G401 (cell line): Measurements from ENCODE around the gene RPS26. TPM values are rescaled to one million over a fixed set of nuclear protein-coding genes. Genes with fewer than 3 reads are reported as not detected.
"Not testable (repeated sequence)": the region's sequence is repeated elsewhere in the genome, so short reads cannot be mapped to it uniquely, and the experiment has no call there.

ENCODE experiments used
- DNase-seq: peaks from one replicate; pipeline ENCODE4 v3.0.0-alpha.2; 2015; ENCODE audit warnings: low spot score
- in situ Hi-C: cut with HindIII; loops from 2 replicates; pipeline ENCODE4 v1.10.0; 2016; ENCODE audit warnings: low sequenced_read_pairs, mixed read lengths
- total RNA-seq: library from RNA; depleted of rRNA; stranded (reverse); fragments of >200 nt; shearing (Covaris generic); gene quantifications from 2 replicates; pipeline ENCODE4 v1.2.3, GENCODE V29; 2014

The RPS26 gene
- total RNA-seq, 1 experiment from 2014 or later = 1,383 TPM

DNA sequence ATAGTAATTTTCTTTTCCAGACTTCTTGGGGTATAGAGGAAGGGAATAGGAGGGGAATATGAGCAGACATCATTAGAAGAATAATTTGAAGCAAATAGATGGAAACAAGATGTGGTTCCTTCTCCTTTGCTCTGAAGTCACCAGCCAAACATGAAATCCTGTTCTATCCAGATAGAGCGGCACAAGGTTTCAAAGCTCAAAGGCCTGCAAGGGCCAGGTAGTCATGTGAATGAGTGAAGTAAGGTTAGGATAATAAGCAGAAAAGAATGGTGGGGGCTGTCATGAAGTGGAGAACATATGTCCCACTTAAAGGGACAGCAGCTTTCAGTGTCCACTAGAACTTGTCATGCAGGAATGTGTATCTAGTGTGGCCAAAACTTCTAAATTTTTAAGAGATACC lies 23.4 kb upstream of the RPS26 start:
- DNase-seq = no peak
- in situ Hi-C loops = no loop called here

DNA sequence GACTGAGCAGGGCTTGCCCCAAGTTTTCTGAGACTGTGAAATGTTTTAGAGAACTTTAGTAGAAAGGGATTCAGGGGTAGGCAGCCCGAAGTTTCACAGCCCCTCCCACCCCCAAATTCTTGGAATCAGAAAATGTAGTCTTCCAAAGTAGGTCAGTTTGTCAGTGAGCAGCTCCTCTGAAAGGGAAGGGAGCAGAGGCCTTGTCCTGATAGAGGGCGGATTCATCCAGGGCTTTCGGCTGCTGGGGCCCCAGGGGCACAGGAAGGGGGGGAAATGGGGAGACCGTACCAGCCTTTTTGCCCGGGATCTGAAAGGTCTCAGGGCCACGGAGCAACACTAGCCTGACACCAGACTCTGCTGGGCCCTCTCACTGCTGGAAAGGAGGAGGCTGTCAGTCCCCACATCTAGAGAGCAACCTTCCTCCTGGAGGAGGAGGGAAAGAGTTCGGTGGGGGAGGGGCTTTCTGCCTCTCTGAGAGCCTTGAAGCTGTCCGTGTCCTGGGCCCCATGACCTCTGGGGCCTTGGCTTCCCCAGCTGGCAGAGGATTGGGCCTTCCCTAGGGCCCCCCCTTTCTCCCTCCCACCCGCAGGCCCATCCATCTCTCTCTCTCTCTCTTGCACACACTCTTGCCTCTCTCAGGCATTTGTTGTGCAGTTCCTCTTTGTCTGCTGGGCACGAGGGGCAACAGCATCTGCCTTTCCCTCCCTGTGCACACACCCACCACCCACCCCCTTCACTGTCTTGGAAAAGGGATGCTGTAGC lies 21.1 kb upstream of the RPS26 start, which contains the start of gene IKZF4:
IKZF4 (plus strand) TSS at position 621 of the 762 bp plus-strand sequence. CDS start 451 bp downstream, outside the sequence.
- in situ Hi-C loops = no loop called here
- peak; percentile 58 for DNase-seq

GRCh38 chr12:56021889-56022497 lies 19.7 kb upstream of the RPS26 start:
- in situ Hi-C loops = no loop called here
- DNase-seq = peak; percentile 57

DNA sequence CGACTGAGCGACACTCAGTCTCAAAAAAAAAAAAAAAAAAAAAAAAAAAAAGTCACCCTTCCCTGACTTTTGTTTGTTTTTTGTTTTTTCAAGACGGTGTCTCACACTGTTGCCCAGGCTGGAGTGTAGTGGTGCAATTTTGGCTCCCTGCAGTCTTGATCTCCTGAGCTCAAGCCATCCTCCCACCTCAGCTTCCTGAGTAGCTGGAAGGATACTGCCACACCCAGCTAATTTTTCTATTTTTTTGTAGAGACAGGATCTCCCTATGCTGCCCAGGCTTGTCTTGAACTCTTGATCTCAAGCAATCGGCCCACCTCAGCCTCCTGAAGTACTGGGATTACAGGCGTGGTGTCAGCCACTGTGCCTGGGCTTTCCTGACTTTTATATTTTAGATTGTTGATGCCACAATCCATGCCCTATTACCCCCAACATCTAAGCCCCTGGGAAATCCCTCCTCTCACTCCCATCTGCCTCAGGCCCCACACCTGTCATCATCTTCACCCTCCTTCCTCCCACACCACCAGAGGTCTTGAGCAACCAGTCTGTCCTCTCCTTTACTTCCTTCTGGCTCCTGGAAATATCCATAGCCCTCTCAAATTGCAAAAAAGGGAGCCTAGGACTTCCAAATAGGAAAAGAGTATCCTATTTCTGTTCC lies 13.1 kb upstream of the RPS26 start:
- in situ Hi-C loops = no loop called here
- DNase-seq = no peak

DNA sequence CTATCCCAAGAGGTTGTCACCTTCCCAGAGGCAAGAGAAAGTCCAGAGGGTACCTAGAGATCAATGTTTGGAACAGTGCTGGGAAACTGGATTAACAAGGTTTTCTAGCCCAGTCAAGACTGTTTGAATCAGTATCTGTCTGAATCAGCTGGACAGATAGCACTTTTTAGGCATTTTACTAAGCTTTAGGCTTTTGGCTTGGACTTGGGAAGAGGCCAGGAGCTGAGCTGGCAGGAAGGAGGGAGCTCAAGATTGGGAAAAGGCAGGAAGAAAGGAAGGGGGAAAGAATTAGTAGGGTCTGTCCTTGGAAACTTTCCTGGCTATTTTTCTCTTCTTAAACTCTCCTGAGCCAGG lies 12.6 kb upstream of the RPS26 start:
- DNase-seq = no peak
- in situ Hi-C loops = no loop called here

DNA sequence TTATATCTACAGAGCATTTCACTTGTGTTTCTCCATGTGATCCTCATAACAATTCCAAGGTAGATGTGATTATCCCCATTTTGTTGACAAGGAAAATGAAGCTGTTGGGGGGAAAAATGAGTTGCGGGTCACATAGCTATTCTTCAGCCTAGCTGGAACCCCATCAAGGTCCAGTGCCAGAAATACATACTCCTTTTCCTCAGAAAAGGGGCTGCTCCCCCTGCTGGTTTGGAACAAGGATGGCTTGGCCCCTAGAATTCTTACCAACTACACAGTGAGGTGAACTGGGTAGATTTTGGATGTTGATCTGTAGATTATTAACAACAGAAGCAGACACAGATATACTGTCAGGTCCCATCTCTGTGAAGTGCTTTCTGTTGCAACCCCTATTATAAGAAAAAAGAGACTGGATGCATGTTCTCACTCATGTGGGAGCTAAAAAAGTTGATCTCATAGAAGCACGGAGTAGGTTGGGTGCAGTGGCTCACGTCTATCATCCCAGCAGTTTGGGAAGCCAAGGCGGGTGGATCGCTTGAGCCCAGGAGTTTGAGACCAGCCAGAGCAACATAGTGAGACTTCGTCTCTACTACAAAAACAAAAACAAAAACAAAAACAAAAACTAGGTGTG lies 11.9 kb upstream of the RPS26 start:
- in situ Hi-C loops = no loop called here
- DNase-seq = peak; percentile 23

- DNase-seq = no peak
- in situ Hi-C loops = no loop called here
Observed at GRCh38 chr12:56031987-56032386, 9.7 kb upstream of the RPS26 start.

- in situ Hi-C loops = no loop called here
- no peak for DNase-seq
Observed at GRCh38 chr12:56034586-56035332, 7.0 kb upstream of the RPS26 start.

DNA sequence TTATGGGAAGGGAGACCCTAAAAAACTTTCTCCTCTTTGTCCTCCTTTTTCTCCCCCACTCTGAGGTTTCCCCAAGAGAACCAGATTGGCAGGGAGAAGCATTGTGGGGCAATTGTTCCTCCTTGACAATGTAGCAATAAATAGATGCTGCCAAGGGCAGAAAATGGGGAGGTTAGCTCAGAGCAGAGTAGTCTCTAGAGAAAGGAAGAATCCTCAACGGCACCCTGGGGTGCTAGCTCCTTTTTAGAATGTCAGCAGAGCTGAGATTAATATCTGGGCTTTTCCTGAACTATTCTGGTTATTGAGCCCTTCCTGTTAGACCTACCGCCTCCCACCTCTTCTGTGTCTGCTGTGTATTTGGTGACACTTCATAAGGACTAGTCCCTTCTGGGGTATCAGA lies 4.6 kb upstream of the RPS26 start:
- in situ Hi-C loops = no loop called here
- no peak for DNase-seq

GRCh38 chr12:56038022-56038655 lies 3.6 kb upstream of the RPS26 start:
- in situ Hi-C loops = no loop called here
- DNase-seq = no peak

GRCh38 chr12:56040151-56040550 lies 1.6 kb upstream of the RPS26 start:
- no peak for DNase-seq
- in situ Hi-C loops = no loop called here

GRCh38 chr12:56040963-56041551 lies 661 bp upstream of the RPS26 start:
- no peak for DNase-seq
- in situ Hi-C loops = no loop called here

DNA sequence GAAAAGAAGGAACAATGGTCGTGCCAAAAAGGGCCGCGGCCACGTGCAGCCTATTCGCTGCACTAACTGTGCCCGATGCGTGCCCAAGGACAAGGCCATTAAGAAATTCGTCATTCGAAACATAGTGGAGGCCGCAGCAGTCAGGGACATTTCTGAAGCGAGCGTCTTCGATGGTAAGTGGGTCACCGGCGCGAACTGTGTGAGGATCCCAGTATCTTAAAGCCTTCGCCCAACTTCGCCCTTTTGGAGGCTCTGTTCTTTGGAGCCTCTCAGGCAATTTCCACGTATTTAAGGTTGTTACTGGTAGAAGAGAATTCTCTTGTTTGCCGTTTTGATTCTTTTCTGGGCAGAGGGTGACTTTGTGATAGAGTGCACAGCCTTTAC lies 704 bp downstream of the RPS26 start:
- DNase-seq, in situ Hi-C loops: not testable (repeated sequence)

DNA sequence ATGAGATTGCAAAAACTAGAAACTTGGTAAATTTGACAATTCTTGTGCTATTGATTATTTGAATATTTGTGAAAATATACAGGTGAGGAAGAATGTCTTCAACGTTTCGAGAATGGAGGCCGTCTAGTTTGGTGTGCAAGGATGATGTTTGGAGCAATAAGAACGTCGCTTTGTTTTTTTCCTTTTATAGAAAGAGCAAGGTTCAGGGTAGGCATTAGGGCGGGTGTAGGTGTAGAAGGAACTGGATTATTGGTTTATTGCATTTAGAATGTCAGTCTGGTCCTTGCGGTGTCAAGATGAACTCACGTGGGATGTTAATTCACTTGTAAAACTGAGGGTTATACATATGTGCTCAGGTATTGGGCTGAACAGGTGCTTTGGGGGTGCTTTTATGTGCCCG lies 1.1 kb downstream of the RPS26 start:
- in situ Hi-C loops = no loop called here
- DNase-seq = no peak

- in situ Hi-C loops = no loop called here
- peak; percentile 18 for DNase-seq
Observed at GRCh38 chr12:56046027-56046780, 4.5 kb downstream of the RPS26 start.

- in situ Hi-C loops = no loop called here
- DNase-seq = no peak
Observed at GRCh38 chr12:56053407-56053893, 11.7 kb downstream of the RPS26 start.

GRCh38 chr12:56059964-56060363 lies 18.2 kb downstream of the RPS26 start:
- DNase-seq = not testable (repeated sequence)

GRCh38 chr12:56061982-56062381 lies 20.3 kb downstream of the RPS26 start:
- in situ Hi-C loops = no loop called here
- DNase-seq = no peak

More at GRCh38 chr12:56059964-56060363, 18.2 kb downstream of the RPS26 start:
- in situ Hi-C loops = not testable (repeated sequence)
